Astrocyte (in vitro differentiated cells and primary cell): Measurements from ENCODE around the gene SRPRA. TPM values are rescaled to one million over a fixed set of nuclear protein-coding genes. Genes with fewer than 3 reads are reported as not detected.

ENCODE experiments used
- DNase-seq: peaks from one replicate; pipeline ENCODE4 v3.0.0-alpha.2; 2010; ENCODE audit warnings: low read depth
- FAIRE-seq: peaks from 2 replicates; lab custom pipeline; 2011; peaks lifted over from hg19 to GRCh38; lab: Jason Lieb, UNC
- H2AFZ ChIP-seq: 2 replicates; pipeline ENCODE4 v1.6.0; 2012; ENCODE audit warnings: low read depth, low read length, inconsistent platforms
- H3K27ac ChIP-seq: 2 replicates; pipeline ENCODE4 v1.5.1; 2011; ENCODE audit warnings: low read depth, low read length, inconsistent platforms
- H3K27me3 ChIP-seq: 2 replicates; pipeline ENCODE4 v1.6.0; 2011; ENCODE audit warnings: low read length, inconsistent platforms; ENCODE audit not compliant: insufficient read depth
- H3K36me3 ChIP-seq: 2 replicates; pipeline ENCODE4 v1.5.1; 2011; ENCODE audit warnings: low read length, inconsistent platforms; ENCODE audit not compliant: insufficient read depth
- H3K4me1 ChIP-seq: 2 replicates; pipeline ENCODE4 v1.5.1; 2011; ENCODE audit warnings: low read length, inconsistent platforms; ENCODE audit not compliant: insufficient read depth
- H3K4me2 ChIP-seq: 2 replicates; pipeline ENCODE4 v1.6.0; 2012; ENCODE audit warnings: low read length, inconsistent platforms
- H3K4me3 ChIP-seq: 2 replicates; pipeline ENCODE4 v1.5.1; 2011; ENCODE audit warnings: low read depth, mild to moderate bottlenecking, low read length, inconsistent platforms; ENCODE audit not compliant: insufficient read depth
- H3K79me2 ChIP-seq: 2 replicates; pipeline ENCODE4 v1.6.0; 2012; ENCODE audit warnings: mild to moderate bottlenecking, low read length, inconsistent platforms; ENCODE audit not compliant: insufficient read depth
- H3K9ac ChIP-seq: 2 replicates; pipeline ENCODE4 v1.6.0; 2012; ENCODE audit warnings: mild to moderate bottlenecking, low read length, inconsistent platforms
- H3K9me3 ChIP-seq: 2 replicates; pipeline ENCODE4 v1.5.1; 2012; ENCODE audit warnings: low read depth, mild to moderate bottlenecking, low read length, inconsistent platforms; ENCODE audit not compliant: insufficient read depth
- H4K20me1 ChIP-seq: 2 replicates; pipeline ENCODE4 v1.6.0; 2012; ENCODE audit warnings: low read length, inconsistent platforms; ENCODE audit not compliant: insufficient read depth
- H3K27ac Mint-ChIP-seq: one replicate; pipeline ENCODE4 v1.8.0; 2021; ENCODE audit warnings: mild to moderate bottlenecking, mixed read lengths; ENCODE audit not compliant: unreplicated experiment
- H3K27me3 Mint-ChIP-seq: one replicate; pipeline ENCODE4 v1.8.0; 2021; ENCODE audit warnings: low read depth, mixed read lengths; ENCODE audit not compliant: unreplicated experiment
- H3K36me3 Mint-ChIP-seq: one replicate; pipeline ENCODE4 v1.8.0; 2021; ENCODE audit warnings: low read depth, mixed read lengths; ENCODE audit not compliant: unreplicated experiment
- H3K4me1 Mint-ChIP-seq: one replicate; pipeline ENCODE4 v1.8.0; 2021; ENCODE audit warnings: low read depth, mixed read lengths; ENCODE audit not compliant: unreplicated experiment
- H3K4me3 Mint-ChIP-seq: one replicate; pipeline ENCODE4 v1.8.0; 2021; ENCODE audit warnings: mild to moderate bottlenecking, moderate library complexity, mixed read lengths; ENCODE audit not compliant: unreplicated experiment
- H3K9me3 Mint-ChIP-seq: one replicate; pipeline ENCODE4 v1.8.0; 2021; ENCODE audit warnings: mild to moderate bottlenecking, mixed read lengths; ENCODE audit not compliant: unreplicated experiment
- EZH2 ChIP-seq: IDR thresholded peaks from 2 replicates; pipeline ENCODE4 v1.6.1; 2012; ENCODE audit warnings: mild to moderate bottlenecking, low read length, inconsistent platforms; ENCODE audit not compliant: insufficient read depth
- total RNA-seq: library from RNA; stranded (reverse); gene quantifications from 2 replicates; pipeline ENCODE4 v1.2.1, GENCODE V29; 2021
- TF ChIP-seq, protein P1 (sequence below): IDR thresholded peaks from 2 replicates; pipeline ENCODE4 v1.5.1; 2011; ENCODE audit warnings: low read depth, mild to moderate bottlenecking, inconsistent platforms, low read length, moderate library complexity; ENCODE audit not compliant: insufficient read depth

Gene SRPRA
- total RNA-seq, 1 donor from 2014 or later = 74.6 TPM

DNA sequence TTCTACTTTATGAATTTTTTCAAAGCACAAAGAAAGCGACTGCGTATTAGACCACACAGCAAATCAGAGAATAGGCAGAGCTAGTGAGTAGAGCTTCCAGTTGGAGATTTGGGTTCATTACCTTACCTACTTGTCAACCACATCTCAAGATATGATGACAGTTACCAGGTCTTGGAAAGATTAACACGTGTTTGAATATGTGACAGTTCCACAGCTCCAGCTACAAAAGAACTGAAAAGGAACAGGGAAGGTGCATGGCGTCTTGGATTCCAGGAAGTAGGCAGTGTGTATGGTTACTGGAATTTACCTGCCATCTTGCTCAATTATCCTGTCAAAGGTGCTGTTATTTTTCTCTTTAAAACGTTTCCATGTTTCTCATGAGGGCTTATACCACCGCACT, 19.5 kb upstream of the SRPRA start:
- H3K4me3 Mint-ChIP-seq = no peak overlapping the region
- Histone ChIP-seq H2AFZ (no peak overlapping the region), H3K4me3 (no peak overlapping the region), H3K27me3 (no peaks in the 10 kb centered on the region), H3K27ac (no peak overlapping the region), H3K9ac (no peak overlapping the region), H3K79me2 (peaks cover 7% of the 10 kb centered on the region), H3K4me2 (no peak overlapping the region), H3K36me3 (peaks cover 10% of the 10 kb centered on the region), H3K9me3 (no peaks in the 10 kb centered on the region), H3K4me1 (peaks cover 11% of the 10 kb centered on the region), H4K20me1 (peaks cover 13% of the 10 kb centered on the region)
- no peak overlapping the region for H3K27ac Mint-ChIP-seq
- TF ChIP-seq, protein P1, sequence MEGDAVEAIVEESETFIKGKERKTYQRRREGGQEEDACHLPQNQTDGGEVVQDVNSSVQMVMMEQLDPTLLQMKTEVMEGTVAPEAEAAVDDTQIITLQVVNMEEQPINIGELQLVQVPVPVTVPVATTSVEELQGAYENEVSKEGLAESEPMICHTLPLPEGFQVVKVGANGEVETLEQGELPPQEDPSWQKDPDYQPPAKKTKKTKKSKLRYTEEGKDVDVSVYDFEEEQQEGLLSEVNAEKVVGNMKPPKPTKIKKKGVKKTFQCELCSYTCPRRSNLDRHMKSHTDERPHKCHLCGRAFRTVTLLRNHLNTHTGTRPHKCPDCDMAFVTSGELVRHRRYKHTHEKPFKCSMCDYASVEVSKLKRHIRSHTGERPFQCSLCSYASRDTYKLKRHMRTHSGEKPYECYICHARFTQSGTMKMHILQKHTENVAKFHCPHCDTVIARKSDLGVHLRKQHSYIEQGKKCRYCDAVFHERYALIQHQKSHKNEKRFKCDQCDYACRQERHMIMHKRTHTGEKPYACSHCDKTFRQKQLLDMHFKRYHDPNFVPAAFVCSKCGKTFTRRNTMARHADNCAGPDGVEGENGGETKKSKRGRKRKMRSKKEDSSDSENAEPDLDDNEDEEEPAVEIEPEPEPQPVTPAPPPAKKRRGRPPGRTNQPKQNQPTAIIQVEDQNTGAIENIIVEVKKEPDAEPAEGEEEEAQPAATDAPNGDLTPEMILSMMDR = no peak
- TF ChIP-seq EZH2 = no peak
- H3K4me1 Mint-ChIP-seq = peaks cover 8% of the 10 kb centered on the region
- H3K9me3 Mint-ChIP-seq = no peaks in the 10 kb centered on the region
- FAIRE-seq (no peak), DNase-seq (no peak)
- peaks cover 10% of the 10 kb centered on the region for H3K36me3 Mint-ChIP-seq
- H3K27me3 Mint-ChIP-seq = no peaks in the 10 kb centered on the region

DNA sequence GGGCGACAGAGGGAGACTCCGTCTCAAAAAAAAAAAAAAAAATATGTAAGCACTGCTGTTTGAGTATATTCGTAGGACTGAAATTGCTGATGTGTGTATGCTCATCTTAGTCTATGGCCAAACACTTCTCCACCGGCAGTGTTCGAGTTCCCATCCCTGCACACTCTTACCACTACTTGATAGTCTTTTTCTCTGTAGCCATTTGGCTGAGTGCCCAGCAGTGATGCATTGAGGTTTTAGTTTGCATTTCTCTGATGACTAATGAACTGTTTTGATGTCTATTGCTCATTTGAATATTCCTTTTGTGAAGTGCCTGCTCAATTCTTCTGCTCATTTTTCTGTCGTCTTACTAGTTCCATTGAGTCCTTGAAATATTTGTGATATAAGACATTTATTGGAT, 16.1 kb upstream of the SRPRA start:
- H3K27me3 ChIP-seq = no peaks in the 10 kb centered on the region
- Mint-ChIP-seq H3K4me3 (no peak overlapping the region), H3K27ac (no peak overlapping the region), H3K27me3 (no peaks in the 10 kb centered on the region), H3K36me3 (peaks cover 4% of the 10 kb centered on the region), H3K4me1 (peaks cover 8% of the 10 kb centered on the region), H3K9me3 (peaks cover 2% of the 10 kb centered on the region)
- no peak overlapping the region for H3K27ac ChIP-seq
- H3K4me2 ChIP-seq = peak overlapping the region; percentile 9
- H4K20me1 ChIP-seq = peaks cover 8% of the 10 kb centered on the region
- peaks cover 19% of the 10 kb centered on the region for H3K4me1 ChIP-seq
- TF ChIP-seq EZH2 = no peak
- TF ChIP-seq, protein P1 = no peak
- H2AFZ ChIP-seq = no peak overlapping the region
- peaks cover 7% of the 10 kb centered on the region for H3K79me2 ChIP-seq
- DNase-seq (peak; percentile 93), FAIRE-seq (peak; percentile 67)
- no peak overlapping the region for H3K9ac ChIP-seq
- H3K36me3 ChIP-seq = no peaks in the 10 kb centered on the region
- H3K9me3 ChIP-seq = no peaks in the 10 kb centered on the region
- no peak overlapping the region for H3K4me3 ChIP-seq

DNA sequence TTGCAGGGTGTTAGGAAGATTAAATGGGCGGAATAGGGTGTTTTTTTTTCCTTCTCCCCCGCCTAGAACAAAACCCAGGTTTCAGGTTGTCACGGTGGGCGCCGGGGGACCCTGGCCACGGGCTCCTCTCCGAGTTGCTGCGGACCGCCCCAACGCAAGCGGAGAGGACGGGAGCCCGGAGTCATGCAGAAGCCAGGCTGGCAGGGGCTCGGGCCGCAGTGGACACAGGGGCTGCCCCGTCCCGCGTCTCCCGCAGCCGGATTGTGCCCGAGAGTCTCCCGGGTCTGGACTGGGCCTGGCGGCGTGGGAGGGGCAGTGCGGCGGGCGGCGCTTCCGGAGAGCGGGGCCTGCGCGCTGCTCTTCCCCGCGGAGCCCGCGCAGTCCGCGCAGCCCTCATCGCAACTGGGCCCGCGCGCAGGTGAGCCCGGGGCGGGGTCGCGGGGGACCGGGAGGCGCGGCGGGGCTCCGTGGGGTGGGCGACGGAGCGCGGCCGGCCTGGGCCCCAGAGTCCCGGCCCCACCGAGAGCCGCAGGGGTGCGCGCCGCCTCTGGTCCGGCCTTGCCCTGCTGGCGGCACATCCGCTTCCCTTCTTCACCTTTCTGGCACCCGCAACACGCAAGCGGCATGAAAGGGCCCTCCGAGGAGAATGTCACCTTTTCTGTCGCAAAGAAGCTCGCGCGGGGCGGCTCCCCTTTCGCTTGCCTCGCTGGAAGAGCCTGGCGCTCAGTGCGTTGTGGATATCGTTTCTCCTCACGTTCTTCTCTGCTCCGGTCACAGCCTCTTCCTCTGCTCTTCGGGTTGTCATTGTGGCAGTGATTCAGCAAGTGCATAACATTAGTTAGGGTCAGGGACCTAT, 14.3 kb upstream of the SRPRA start, which contains the start of gene TIRAP:
Gene TIRAP (plus strand): TSS at position 358 of the 856 bp plus-strand sequence. CDS start 7,802 bp downstream, outside the sequence.
- peak; percentile 29 for DNase-seq

More for the DNA sequence above, 14.3 kb upstream of the SRPRA start, which contains the start of gene TIRAP:
- peak within 1 kb of the TSS; percentile 83 for H2AFZ ChIP-seq
- H3K36me3 ChIP-seq = no peaks in the 10 kb centered on the region
- no peak for TF ChIP-seq EZH2
- TF ChIP-seq, protein P1 = no peak
- no peaks in the 10 kb centered on the region for H3K27me3 Mint-ChIP-seq
- peak within 1 kb of the TSS; percentile 68 for H3K27ac ChIP-seq
- H3K4me1 ChIP-seq = peaks cover 19% of the 10 kb centered on the region
- peaks cover 8% of the 10 kb centered on the region for H3K4me1 Mint-ChIP-seq
- peak within 1 kb of the TSS; percentile 88 for H3K4me2 ChIP-seq
- no peaks in the 10 kb centered on the region for H3K9me3 ChIP-seq
- peak within 1 kb of the TSS; percentile 74 for H3K4me3 ChIP-seq
- H3K9ac ChIP-seq = peak within 1 kb of the TSS; percentile 83
- H4K20me1 ChIP-seq = peaks cover 8% of the 10 kb centered on the region
- peak within 1 kb of the TSS; percentile 96 for H3K4me3 Mint-ChIP-seq
- peaks cover under 1% of the 10 kb centered on the region for H3K36me3 Mint-ChIP-seq
- peak within 1 kb of the TSS; percentile 96 for H3K27ac Mint-ChIP-seq
- peaks cover 7% of the 10 kb centered on the region for H3K79me2 ChIP-seq
- H3K27me3 ChIP-seq = no peaks in the 10 kb centered on the region
- peaks cover 2% of the 10 kb centered on the region for H3K9me3 Mint-ChIP-seq
- FAIRE-seq = no peak
